Pulmonary artery endothelial cell (primary cell): ENCODE results near the gene SLC36A4. TPM values are rescaled to one million over a fixed set of nuclear protein-coding genes. Genes with fewer than 3 reads are reported as not detected.
"Not testable (repeated sequence)": the region's sequence is repeated elsewhere in the genome, so short reads cannot be mapped to it uniquely, and the experiment has no call there.

Experiments
- DNase-seq: peaks from one replicate; pipeline ENCODE4 v3.0.0-alpha.2; 2011; ENCODE audit warnings: low read depth, low spot score
- total RNA-seq: library from RNA; depleted of rRNA; stranded (reverse); fragments of >200 nt; gene quantifications from 2 replicates; pipeline ENCODE4 v1.2.3, GENCODE V29; 2014

Gene SLC36A4
- total RNA-seq, 1 donor from 2014 or later, result 9.4 TPM

GRCh38 chr11:93123351-93123898, 74.4 kb downstream of the SLC36A4 start:
- no peak for DNase-seq

DNA sequence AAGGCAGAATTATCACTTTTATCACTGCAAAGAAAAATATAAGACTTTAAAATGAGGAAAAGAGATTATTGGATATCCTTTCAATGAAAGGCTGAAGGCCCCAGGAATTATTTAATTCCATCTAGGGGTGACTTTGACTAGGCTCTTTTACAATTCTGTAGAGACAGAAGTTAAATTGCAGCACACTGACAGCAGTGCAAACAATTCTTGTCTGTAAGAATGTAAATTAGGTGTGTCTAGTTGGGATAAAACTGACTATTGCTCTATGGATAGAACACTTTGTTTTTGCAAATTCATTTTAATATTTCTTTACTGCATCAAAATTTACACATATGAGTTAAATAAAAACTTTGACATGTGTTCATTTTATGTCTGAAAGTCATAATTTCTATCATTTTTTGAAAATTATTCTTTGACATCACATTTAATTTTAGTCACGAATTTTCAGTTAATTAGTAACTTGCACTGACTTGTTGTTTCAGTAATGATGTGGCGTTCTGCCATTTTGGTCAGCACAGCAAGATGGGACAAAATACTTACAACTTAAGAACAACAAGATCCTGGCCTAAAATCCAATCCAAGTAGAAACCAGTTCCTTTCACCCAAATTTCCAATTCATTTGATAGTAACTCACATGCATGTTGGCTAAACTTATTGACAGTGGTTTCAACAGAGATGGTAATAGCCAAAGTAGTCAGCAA, 75.1 kb downstream of the SLC36A4 start:
- DNase-seq, result no peak

GRCh38 chr11:93118276-93118675, 79.5 kb downstream of the SLC36A4 start:
- no peak for DNase-seq

DNA sequence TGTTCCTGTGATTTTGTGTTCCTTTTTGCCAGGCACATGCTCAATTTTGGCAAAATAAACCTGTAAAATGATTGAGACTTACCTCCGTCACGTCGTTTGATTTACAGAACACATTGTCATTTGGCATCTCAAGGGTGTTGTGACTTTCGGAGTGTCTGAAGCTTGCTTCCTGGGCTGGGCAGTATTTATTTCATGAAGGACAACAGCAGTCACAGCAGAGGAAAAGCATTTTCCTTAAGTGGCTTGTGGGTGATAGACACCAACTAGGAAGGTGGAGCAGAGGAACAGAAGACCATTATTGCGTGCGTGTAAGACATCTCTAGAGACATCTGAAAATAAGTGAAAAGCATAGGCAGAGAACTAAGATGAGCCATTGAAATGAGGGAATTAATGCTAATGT, 80.2 kb downstream of the SLC36A4 start:
- DNase-seq, result no peak

DNA sequence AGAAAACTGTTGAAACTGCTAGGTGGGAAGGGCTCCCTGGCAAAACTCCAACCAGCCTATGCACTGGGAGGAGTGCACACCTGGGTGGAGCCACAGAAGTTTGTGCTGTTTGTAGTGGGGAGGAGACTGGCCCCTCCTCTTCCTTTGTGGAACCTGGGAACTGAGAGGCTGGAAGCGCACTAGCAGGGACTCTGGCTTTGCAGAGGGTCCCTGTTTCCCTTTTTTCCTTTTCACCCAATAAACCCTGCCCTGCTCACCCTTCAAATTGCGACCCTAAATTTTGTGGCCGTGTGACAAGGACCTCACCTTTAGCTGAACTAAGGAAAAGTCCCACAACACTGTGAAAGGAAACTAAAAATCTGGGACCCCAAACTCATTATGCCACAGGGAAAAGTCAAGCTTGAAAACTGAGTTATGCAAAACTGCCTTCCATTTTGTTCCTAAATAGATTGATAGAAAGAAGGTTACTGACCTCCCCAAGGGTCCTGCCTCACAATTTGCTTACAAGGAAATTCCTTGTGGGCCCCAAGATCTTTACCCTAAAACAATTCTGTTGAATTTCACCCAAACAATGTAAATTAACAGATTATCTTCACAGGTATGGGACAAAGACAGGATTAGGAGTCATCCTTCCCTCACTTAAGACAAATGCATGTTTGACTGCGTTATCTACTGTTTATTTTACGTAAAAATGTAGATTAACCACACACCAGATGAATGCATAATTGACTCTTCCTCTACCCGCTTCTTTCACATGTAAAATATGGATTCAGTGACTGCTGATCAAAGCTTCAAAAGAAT, 81.0 kb downstream of the SLC36A4 start:
- no peak for DNase-seq

DNA sequence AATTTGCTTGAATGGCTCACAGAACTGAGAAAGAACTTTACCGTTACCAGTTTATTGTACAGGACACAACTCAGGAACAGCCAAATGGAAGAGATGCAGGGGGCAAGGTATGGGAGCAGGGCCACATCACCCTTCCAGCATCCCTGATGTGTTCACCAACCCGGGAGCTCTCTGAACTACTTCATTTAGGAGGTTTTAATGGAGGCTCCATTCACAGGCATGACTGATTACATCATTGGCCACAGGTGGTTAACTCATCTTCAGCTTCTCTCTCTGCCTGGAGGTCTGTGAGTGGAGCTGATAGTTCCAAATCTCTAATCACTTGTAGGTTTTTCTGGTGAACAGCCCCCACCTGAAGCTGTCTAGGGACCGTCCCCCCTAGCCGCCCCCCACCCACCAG, 83.5 kb downstream of the SLC36A4 start:
- DNase-seq, result no peak

DNA sequence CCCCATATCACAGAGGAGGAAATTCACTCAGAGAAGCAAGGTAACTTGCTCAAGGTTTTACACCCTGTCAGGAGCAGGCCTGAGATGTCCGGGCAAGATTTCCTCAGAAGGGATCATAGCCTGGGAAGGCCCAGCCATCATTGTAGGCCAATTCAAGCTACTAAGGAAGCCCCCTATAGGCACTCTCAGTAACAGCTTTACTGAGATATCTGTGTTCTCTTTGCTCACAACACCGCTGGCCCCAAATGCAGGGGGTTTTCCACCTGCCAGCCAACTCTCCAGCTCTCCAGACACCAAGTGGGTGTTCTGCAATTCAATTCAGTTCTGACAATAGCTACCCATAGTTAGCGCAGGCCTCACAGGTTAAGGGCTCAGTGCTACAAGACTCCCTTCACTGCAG, 84.0 kb downstream of the SLC36A4 start:
- no peak for DNase-seq

GRCh38 chr11:93111147-93111546, 86.6 kb downstream of the SLC36A4 start:
- DNase-seq, result not testable (repeated sequence)

DNA sequence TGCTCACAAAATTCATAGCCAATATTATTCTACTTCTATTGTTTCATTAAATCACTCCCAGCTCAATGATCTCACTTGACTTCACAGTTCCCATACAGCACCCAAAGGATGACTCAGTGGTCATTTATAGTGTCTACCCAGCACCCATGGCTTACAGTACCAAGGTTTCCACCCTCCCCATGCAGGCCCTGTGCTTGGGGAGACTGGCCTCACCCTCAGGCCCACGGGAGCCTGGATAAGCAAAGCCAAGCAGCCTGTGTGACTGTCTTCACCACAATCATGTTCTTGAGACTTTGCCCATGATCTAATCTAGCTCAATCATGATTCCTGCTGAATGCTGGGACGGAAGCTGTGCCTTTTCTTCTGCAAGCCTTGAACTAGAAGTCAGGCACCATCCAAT, 97.6 kb downstream of the SLC36A4 start:
- DNase-seq, result no peak

DNA sequence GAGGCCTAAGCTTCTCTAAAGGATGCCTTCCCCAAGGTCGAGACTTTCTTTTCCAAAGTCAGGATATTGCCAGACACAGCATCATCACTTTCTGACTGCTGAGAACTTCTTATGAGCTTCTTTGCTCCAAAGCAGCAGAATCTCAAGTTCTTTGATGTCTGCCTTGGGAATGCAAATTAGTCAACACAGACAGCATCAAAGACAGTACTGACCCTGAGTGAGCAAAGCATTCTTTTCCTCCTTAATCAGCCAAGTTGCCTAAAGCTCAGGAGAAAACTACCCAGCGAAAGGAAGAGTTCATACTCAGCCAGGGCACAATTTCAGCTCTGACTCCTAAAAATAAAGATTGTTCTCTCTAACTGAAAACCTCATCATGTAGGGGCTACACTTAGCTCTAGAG, 98.0 kb downstream of the SLC36A4 start:
- DNase-seq, result no peak

Other genes with a start within 250 kb of the SLC36A4 start
- gene MTNR1B, start 228.3 kb downstream of the SLC36A4 start, total RNA-seq, result not detected in 2 replicates
- gene DEUP1, start 132.8 kb upstream of the SLC36A4 start, total RNA-seq, result not detected in 2 replicates